Measurements from ENCODE around the gene HEATR1.
"Not testable (repeated sequence)": the region's sequence is repeated elsewhere in the genome, so short reads cannot be mapped to it uniquely, and the experiment has no call there.

Gene HEATR1, protein sequence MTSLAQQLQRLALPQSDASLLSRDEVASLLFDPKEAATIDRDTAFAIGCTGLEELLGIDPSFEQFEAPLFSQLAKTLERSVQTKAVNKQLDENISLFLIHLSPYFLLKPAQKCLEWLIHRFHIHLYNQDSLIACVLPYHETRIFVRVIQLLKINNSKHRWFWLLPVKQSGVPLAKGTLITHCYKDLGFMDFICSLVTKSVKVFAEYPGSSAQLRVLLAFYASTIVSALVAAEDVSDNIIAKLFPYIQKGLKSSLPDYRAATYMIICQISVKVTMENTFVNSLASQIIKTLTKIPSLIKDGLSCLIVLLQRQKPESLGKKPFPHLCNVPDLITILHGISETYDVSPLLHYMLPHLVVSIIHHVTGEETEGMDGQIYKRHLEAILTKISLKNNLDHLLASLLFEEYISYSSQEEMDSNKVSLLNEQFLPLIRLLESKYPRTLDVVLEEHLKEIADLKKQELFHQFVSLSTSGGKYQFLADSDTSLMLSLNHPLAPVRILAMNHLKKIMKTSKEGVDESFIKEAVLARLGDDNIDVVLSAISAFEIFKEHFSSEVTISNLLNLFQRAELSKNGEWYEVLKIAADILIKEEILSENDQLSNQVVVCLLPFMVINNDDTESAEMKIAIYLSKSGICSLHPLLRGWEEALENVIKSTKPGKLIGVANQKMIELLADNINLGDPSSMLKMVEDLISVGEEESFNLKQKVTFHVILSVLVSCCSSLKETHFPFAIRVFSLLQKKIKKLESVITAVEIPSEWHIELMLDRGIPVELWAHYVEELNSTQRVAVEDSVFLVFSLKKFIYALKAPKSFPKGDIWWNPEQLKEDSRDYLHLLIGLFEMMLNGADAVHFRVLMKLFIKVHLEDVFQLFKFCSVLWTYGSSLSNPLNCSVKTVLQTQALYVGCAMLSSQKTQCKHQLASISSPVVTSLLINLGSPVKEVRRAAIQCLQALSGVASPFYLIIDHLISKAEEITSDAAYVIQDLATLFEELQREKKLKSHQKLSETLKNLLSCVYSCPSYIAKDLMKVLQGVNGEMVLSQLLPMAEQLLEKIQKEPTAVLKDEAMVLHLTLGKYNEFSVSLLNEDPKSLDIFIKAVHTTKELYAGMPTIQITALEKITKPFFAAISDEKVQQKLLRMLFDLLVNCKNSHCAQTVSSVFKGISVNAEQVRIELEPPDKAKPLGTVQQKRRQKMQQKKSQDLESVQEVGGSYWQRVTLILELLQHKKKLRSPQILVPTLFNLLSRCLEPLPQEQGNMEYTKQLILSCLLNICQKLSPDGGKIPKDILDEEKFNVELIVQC (N-terminal part only)

DNA sequence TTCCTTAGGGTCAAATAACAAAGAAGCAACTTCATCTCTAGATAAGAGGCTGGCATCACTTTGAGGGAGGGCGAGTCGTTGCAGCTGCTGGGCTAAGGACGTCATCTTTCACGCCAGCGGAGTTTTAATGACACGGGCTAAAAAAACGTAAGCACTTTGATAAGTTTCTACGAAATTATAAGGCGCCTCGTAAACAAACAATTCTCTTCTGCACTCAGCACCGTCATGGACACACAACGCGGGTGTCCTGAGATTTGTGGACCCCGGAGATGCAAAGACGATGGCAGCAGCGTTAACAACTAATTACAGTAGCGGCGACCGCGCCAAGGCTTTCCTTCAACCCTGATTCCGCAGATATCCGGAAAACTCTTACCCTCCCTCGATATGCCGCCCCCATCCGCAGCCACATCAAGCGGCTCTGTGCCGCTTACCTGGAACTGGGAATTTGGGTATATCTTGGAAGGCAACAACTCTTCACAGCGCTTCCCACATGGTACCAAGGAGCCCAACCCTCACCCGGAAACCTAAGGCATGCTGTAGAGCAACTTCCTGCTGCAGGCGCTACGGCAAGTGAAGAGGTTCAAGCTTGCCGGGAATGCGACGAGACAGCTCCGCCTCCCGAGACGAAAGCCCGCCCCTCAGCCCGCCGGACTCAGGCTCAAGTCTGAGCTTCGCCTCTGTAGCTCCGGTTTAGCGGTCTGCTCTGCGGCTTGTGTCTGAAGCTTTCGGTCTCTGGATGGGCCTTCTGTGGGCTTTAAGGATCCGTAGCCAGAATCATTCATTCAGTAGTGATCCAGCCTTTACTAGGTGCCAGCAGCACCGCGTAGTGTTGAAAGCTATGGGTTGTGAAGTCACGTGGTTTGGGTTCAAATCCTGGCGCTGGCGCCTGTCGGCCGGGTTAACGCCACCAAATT lies at the start of gene HEATR1:
HEATR1 (minus strand) TSS at position 526 of the 914 bp plus-strand sequence; CDS start at position 105, 421 bp downstream.
- peak; percentile 77 to 91 for DNase-seq

DNA sequence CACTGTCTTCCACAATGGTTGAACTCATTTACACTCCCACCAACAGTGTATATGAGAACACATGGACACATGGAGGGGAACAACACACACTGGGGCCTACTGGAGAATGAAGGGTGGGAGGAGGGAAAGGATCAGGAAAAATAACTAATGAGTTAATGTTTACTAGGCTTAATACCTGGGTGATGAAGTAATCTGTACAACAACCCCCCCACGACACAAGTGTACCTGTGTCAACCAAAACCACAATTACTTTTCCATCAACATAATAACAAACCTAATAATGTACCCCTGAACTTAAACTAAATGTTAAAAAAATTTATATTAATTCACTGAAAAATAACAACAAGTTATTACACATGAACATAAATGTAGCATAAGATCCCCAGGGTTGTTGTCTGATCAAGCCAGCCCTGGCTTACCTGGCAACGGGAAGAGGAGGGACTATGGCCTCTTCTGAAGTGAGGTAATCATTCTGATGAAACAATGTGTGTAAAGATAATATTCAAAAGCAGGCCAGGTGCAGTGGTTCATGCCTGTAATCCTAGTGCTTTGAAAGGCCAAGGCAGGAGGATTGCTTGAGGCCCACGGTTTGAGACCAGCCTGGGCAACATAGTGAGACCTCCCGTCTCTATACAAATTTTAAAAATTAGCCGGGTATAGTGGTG lies 40.8 kb upstream of the HEATR1 start:
- DNase-seq, result no peak

- DNase-seq, result no peak
Measured at GRCh38 chr1:236642763-236643162, 38.4 kb upstream of the HEATR1 start.

DNA sequence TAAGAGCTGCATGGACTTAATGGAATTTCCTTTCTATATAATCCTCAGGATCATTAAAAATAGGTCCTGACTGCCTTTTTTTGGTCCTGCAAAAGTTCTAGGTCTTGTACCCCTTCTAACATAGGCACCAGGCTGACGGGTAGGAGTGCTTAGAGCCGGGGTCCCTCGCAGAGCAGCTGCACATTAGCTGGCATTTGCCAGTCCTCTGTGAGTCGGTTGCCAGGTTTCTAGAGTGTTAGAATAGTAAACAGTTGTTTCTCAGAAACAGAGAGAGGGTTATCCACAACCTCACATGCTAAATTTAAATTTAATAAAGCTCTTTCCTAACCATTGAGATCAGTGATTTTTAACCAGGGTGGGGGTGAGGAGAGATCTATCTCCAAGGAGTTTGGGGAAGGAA lies 35.4 kb upstream of the HEATR1 start:
- no peak for DNase-seq

DNA sequence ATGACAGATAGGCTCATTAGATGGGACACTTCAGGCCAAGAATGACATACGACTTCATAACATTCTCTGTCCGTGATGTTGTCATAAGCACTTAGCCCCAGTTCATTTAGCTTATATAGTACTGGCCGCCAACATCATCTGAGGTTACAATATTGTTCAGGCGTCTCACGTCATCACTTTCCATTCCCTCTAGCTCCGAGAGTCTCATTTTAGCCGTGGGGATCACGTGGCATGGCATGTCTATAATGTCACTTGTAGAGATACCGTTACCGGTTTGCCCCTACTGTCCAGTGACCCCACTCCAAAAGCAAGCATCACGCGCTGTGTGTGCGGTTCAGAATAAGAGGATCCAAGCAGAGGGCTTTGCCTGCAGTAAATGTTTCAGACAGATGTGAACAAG lies 34.6 kb upstream of the HEATR1 start:
- no peak for DNase-seq

DNA sequence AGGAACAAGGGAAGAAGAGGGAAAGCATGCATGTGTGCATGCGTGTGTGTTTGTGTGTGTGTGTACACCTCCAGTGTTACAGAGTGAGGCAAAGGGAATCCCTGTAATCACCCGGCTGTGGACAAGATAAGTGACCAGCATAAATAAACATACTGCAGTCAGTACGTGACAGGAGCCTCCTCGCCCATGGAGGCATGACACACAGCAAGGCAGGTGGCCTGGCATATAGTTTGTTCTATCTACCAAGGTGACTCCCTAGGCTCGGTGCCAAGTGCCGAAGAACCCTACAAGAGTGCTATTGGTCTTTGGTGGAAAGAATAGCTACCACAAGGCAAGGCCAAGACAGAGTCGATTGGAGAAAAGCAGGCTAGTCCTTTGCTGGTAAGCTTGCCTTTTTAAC lies 31.7 kb upstream of the HEATR1 start:
- no peak for DNase-seq

DNA sequence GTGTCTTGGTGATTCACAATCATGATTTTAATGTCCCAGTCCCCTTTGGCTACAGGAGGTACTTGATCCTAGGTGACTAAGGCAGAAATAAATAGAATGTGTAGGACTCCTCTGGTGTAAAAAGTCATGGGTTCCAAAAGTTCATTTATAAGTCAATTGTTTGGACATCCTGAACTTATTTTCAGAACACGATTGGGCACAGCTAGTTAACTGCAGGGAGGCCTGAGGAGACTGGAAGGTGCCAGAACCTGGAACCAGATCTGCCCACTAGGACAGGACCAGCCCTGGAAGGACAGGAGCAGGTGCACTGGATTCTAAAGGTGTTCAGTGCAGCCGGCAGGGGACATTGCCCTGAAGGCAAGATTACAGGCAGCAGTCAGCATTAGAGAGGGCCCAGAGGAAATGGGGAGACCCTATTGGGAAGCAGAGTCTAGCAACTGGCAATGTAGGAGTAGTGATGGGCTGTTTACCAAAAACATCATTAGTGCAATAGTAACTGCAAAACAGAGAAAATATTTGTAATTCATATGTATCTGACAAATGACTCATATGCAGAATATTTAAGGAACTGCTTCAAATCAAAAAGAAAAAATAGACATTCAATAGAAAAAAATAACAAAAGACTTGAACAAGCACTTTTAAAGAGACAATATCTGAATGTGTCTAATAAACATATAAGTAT lies 23.6 kb upstream of the HEATR1 start:
- DNase-seq, result no peak

DNA sequence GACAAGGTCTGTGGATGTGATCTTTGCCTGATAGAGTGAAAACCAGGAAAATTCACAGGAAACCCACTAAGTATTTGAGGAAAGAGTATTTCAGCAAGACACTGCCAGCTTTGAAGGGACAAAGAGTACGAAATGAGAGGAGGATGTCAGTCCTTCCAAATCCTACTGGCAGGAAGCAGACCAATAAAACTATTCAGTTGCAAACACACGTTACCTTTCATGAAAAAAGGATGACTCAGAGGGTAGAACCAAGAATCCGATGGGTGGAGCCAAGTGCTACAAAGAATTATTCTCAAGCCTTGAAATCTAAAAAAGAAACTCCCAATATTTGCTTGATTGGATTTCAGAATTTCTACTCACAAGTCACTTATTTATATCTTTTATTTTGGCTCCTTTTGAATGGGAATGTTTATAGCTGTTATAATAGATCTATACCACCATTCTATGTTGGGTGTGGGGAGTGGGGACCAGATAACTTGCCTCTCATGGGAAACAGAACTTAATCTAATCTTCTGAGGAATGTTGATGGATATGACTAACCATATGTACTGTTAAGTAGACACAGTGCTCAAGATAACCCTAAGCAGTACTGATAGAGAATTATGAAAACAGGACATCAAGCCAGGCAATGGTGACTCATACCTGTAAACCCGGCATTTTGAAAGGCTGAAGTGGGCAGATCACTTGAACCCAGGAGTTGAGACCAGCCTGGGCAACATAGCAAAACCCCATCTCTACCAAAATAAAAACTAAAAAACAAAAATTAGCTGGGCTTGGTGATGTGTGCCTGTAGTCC lies 19.3 kb upstream of the HEATR1 start:
- DNase-seq, result no peak

DNA sequence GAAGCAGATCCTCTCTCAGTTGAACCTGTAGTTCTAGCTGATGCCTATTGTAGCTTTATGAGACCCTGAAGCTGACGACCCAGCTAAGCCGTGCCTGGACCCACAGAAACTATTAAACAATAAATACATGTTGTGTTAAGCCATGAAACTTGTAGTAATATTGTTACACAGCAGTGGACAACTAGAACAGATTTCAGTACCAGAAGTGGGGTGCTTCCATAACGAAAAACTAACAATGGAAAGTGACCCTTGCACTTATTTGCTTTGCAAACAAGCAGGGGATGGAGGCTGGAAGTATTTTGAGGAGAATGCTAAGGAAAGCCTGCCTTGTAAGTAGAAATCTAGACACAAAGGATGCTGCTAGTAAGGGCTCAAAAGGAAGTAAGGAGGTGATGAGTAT lies 18.1 kb upstream of the HEATR1 start:
- no peak for DNase-seq

DNA sequence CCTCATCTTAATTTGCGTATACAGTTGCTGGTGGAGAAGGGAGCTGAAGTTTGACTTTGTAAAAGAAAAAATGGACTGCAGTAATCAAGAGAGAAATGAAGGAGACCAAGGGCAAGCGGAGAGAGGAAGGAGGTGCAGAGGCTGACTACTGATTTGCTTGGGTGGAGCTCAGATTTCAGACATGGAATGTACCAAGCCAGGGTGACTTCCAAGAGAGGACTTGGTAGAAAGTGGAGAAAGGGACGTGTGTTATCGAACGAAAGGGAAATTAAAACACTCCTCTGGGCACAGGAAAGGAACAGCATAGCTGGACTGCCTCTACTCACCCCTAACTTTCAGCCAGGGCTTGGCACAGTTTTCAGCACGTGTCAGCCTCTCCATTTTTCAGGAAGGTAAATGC lies 15.1 kb upstream of the HEATR1 start:
- DNase-seq, result no peak

GRCh38 chr1:236618507-236618906 lies 14.2 kb upstream of the HEATR1 start:
- DNase-seq, result no peak

GRCh38 chr1:236615399-236616148 lies 11.3 kb upstream of the HEATR1 start:
- DNase-seq, result no peak

GRCh38 chr1:236612349-236612748 lies 8.0 kb upstream of the HEATR1 start:
- no peak for DNase-seq

DNA sequence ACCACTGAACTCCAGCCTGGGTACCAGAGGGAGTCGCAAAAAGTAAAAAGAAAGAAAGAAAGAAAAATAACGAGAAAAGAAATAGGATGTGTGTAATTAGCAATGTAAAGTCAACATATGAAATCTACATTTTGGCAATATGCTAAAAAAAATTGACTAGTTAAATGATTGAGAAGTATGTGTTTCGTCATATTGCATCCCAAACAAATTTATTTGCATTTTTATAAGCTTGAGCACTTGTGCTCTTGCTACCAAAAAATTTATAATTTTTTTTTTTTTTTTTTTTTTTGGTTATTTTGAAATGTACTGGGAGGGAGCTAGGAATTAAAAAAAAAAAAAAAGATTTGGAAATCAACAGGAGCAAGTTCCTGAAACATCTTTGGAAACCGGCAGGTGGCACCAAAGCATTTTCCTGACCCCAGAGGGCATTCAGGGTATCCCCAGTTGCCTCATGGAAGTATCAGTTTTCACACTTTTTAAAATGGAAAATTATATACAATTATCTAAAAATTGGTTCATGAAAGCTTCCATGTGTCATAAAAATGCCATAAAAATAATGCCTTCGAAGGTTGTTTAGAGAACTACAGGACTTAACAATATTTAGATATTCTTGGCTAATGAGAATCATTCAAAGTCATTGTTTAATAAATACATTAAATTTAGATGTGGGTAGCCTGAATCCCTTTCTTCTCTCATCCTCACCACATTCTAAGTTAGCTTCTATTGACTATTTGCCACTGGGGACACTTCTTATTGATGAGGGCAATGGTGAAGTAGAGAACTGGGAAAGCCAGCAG lies 4.8 kb upstream of the HEATR1 start:
- peak; percentile 8 to 60 for DNase-seq

DNA sequence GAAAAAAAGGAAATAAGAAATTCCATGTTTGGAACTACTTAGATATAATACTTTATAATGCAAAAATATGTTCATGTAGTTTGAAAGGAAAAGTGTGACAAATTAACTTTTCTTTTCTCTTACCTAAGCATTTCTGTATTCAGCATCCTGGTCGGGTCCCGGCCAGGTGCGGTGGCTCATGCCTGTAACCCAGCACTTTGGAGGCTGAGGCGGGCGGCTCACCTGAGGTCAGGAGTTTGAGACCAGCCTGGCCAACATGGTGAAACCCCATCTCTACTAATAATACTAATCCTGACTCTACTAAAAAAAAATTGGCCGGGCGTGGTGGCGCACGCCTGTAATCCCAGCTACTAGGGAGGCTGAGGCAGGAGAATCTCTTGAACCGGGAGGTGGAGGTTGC lies 3.3 kb upstream of the HEATR1 start:
- not testable (repeated sequence) for DNase-seq

- no peak for DNase-seq
Measured at GRCh38 chr1:236604905-236605806, 840 bp upstream of the HEATR1 start.

DNA sequence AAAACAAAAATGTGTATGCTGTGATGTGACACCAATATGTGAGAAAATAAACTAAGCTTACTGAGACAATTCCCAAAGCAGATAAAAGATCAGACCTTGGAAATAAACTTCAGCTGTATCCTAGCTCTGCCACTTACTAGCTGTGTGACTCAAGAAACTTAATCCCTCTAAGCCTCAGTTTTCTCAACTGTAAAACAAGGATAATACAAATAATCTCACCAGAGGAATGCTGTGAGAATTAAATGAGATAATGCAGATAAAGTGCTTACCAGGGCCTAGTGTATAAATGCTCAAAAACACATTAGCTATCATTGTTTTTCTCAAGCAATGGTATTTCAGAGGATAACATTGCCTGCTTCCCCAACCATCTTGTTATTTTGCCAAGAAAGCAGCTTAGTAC lies 2.1 kb downstream of the HEATR1 start:
- no peak for DNase-seq

Data from NCI-H526 (cell line).